Measurements from ENCODE around the gene MRPL52. TPM values are rescaled to one million over a fixed set of nuclear protein-coding genes. Genes with fewer than 3 reads are reported as not detected.

Gene MRPL52
- total RNA-seq, 2 experiments from 2014 or later, result 122 to 126 TPM

GRCh38 chr14:22865424-22866405, 36.0 kb downstream of the MRPL52 start:
- POLR2A ChIA-PET, result interaction anchor here (0.6 to 1.1 kb wide), 2 partner anchors 100 to 313 kb away, joined by 3 read pairs; no protein-coding TSS in a partner anchor
- no peak overlapping the region for H3K27ac Mint-ChIP-seq
- intact Hi-C loops (cut with micrococcal nuclease), result no loop called here

GRCh38 chr14:22866874-22867273, 37.2 kb downstream of the MRPL52 start:
- Mint-ChIP-seq H3K36me3 (ENCODE audit: low read depth) (no peaks in the 10 kb centered on the region), H3K27ac (no peak overlapping the region), H3K4me3 (no peak overlapping the region), H3K9me3 (no peaks in the 10 kb centered on the region), H3K4me1 (ENCODE audit: low read depth) (peaks cover 12% of the 10 kb centered on the region), H3K27me3 (peaks cover 4% of the 10 kb centered on the region)
- TF ChIP-seq, protein P1, sequence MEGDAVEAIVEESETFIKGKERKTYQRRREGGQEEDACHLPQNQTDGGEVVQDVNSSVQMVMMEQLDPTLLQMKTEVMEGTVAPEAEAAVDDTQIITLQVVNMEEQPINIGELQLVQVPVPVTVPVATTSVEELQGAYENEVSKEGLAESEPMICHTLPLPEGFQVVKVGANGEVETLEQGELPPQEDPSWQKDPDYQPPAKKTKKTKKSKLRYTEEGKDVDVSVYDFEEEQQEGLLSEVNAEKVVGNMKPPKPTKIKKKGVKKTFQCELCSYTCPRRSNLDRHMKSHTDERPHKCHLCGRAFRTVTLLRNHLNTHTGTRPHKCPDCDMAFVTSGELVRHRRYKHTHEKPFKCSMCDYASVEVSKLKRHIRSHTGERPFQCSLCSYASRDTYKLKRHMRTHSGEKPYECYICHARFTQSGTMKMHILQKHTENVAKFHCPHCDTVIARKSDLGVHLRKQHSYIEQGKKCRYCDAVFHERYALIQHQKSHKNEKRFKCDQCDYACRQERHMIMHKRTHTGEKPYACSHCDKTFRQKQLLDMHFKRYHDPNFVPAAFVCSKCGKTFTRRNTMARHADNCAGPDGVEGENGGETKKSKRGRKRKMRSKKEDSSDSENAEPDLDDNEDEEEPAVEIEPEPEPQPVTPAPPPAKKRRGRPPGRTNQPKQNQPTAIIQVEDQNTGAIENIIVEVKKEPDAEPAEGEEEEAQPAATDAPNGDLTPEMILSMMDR (IDR thresholded peaks at IDR 0.05), result no peak
- ATAC-seq (no peak), DNase-seq (no peak)
- intact Hi-C loops (cut with micrococcal nuclease), result no loop called here
- CTCF ChIA-PET, result interaction anchor here (1.4 to 20.8 kb wide), 2 partner anchors 8 to 38 kb away, joined by 3 to 469 read pairs; partner anchors contain the start of genes MMP14 and MRPL52
- POLR2A ChIA-PET, result interaction anchor here (0.6 to 1.1 kb wide), 2 partner anchors 101 to 314 kb away, joined by 3 read pairs; no protein-coding TSS in a partner anchor

More at GRCh38 chr14:22865424-22866405, 36.0 kb downstream of the MRPL52 start:
- CTCF ChIA-PET, result interaction anchor here (0.7 to 20.8 kb wide), 8 partner anchors 6 to 37 kb away, joined by 3 to 469 read pairs (median 4); partner anchors contain the start of genes LRP10, MMP14, MRPL52 and REM2
- Mint-ChIP-seq H3K4me1 (ENCODE audit: low read depth) (peaks cover 6% of the 10 kb centered on the region), H3K27me3 (peaks cover 10% of the 10 kb centered on the region), H3K9me3 (no peaks in the 10 kb centered on the region), H3K4me3 (no peak overlapping the region), H3K36me3 (ENCODE audit: low read depth) (no peaks in the 10 kb centered on the region)
- TF ChIP-seq, protein P1 (IDR thresholded peaks at IDR 0.05), result peak; percentile 28
- DNase-seq (peak; percentile 33), ATAC-seq (no peak)

- Mint-ChIP-seq H3K4me1 (ENCODE audit: low read depth) (peaks cover 25% of the 10 kb centered on the region), H3K9me3 (no peaks in the 10 kb centered on the region), H3K27me3 (no peaks in the 10 kb centered on the region), H3K4me3 (peak overlapping the region; percentile 93), H3K36me3 (ENCODE audit: low read depth) (peaks cover 8% of the 10 kb centered on the region), H3K27ac (peak overlapping the region; percentile 100)
- ATAC-seq, result no peak
- intact Hi-C loops (cut with micrococcal nuclease), result loop anchor here (5.0 kb wide), 1 partner anchor 46 kb away; the partner anchor contains the start of gene RBM23
- ChIA-PET POLR2A (interaction anchor here (0.6 to 4.2 kb wide), 15 partner anchors 11 to 339 kb away, joined by 3 to 16 read pairs (median 5); partner anchors contain the start of genes HAUS4, PRMT5, RBM23 and REM2), CTCF (interaction anchor here (0.6 to 6.2 kb wide), 19 partner anchors 10 to 314 kb away, joined by 3 to 187 read pairs (median 5); partner anchors contain the start of gene REM2)
- TF ChIP-seq, protein P1 (IDR thresholded peaks at IDR 0.05), result no peak
- DNase-seq, result no peak
Observed at GRCh38 chr14:22870811-22871223, 41.1 kb downstream of the MRPL52 start.

DNA sequence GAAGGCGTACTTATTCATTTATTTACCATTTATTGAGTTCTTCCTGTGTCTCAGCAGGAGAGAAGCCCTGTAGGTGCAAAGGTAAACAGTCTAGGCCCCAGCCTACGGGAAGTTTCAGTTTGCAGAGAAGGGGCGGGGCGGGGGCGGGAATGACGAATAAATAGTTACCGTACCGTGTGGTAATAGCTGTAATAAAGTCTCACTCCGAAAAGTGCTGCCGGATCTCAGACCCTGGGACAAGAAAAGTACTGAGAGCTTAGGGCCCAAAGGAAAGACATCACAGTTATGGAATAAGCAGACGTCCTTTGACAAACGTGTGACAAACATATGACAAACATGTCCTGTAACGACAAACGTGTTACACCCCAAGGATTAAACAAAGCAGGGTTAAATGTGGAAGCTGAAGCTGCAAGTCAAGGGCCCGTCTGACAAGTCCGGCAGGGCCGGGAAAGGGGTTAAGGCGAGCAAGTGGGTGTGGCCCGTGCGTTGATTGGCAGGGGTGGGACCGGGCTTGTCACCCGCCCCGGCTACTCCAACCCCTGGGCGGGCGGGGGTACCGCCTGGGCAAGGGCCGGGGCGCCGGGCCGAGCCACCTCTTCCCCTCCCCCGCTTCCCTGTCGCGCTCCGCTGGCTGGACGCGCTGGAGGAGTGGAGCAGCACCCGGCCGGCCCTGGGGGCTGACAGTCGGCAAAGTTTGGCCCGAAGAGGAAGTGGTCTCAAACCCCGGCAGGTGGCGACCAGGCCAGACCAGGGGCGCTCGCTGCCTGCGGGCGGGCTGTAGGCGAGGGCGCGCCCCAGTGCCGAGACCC, 41.7 kb downstream of the MRPL52 start, which contains the start of gene LRP10:
Gene LRP10 (plus strand): TSS at position 517 of the 809 bp plus-strand sequence. CDS start 564 bp downstream, outside the sequence.
- H3K9me3 Mint-ChIP-seq, result no peaks in the 10 kb centered on the region
- TF ChIP-seq, protein P1 (IDR thresholded peaks at IDR 0.05), result no peak
- CTCF ChIA-PET, result interaction anchor here (0.6 to 6.2 kb wide), 33 partner anchors 10 to 1231 kb away, joined by 3 to 187 read pairs (median 5); partner anchors contain the start of genes HAUS4, OXA1L, PRMT5 and RBM23
- ATAC-seq (peak; percentile 83), DNase-seq (peak; percentile 90)
- peak within 1 kb of the TSS; percentile 93 for H3K4me3 Mint-ChIP-seq
- intact Hi-C loops (cut with micrococcal nuclease), result loop anchor here (5.0 kb wide), 1 partner anchor 46 kb away; the partner anchor contains the start of gene RBM23
- POLR2A ChIA-PET, result interaction anchor here (0.6 to 4.2 kb wide), 16 partner anchors 12 to 340 kb away, joined by 3 to 16 read pairs (median 4); partner anchors contain the start of genes DAD1, HAUS4, PRMT5 and RBM23
- peaks cover 25% of the 10 kb centered on the region for H3K4me1 Mint-ChIP-seq (ENCODE audit: low read depth)
- H3K36me3 Mint-ChIP-seq (ENCODE audit: low read depth), result peaks cover 11% of the 10 kb centered on the region
- H3K27me3 Mint-ChIP-seq, result no peaks in the 10 kb centered on the region
- peak within 1 kb of the TSS; percentile 100 for H3K27ac Mint-ChIP-seq

Data from activated CD8-positive, alpha-beta T cell treated with anti-CD3 and anti-CD28 coated beads for 36 hours (primary cell).